ENCODE measurements around the gene ASAP2.

Gene ASAP2

GRCh38 chr2:9359463-9359862 lies 152.9 kb downstream of the ASAP2 start:
- no peak for DNase-seq

GRCh38 chr2:9360110-9360509 lies 153.5 kb downstream of the ASAP2 start:
- DNase-seq = no peak

- DNase-seq = no peak
These were observed 154.1 kb downstream of the ASAP2 start for GRCh38 chr2:9360701-9361100.

GRCh38 chr2:9364373-9364772 lies 157.8 kb downstream of the ASAP2 start:
- DNase-seq = no peak

- no peak for DNase-seq
These were observed 158.3 kb downstream of the ASAP2 start for GRCh38 chr2:9364791-9365497.

- no peak for DNase-seq
These were observed 158.9 kb downstream of the ASAP2 start for GRCh38 chr2:9365498-9366019.

- no peak for DNase-seq
These were observed 159.4 kb downstream of the ASAP2 start for GRCh38 chr2:9366026-9366425.

GRCh38 chr2:9370746-9371145 lies 164.1 kb downstream of the ASAP2 start:
- DNase-seq = peak; percentile 51

GRCh38 chr2:9373047-9373446 lies 166.4 kb downstream of the ASAP2 start:
- DNase-seq = no peak

- no peak for DNase-seq
These were observed 166.9 kb downstream of the ASAP2 start for GRCh38 chr2:9373476-9373875.

- no peak for DNase-seq
These were observed 167.6 kb downstream of the ASAP2 start for GRCh38 chr2:9374071-9374730.

GRCh38 chr2:9375857-9376428 lies 169.3 kb downstream of the ASAP2 start:
- DNase-seq = no peak

GRCh38 chr2:9377461-9378097 lies 171.0 kb downstream of the ASAP2 start:
- no peak for DNase-seq

- no peak for DNase-seq
These were observed 172.1 kb downstream of the ASAP2 start for GRCh38 chr2:9378433-9379390.

- no peak for DNase-seq
These were observed 172.8 kb downstream of the ASAP2 start for GRCh38 chr2:9379391-9379755.

GRCh38 chr2:9380702-9381628 lies 174.4 kb downstream of the ASAP2 start:
- DNase-seq = no peak

- DNase-seq = no peak
These were observed 176.1 kb downstream of the ASAP2 start for GRCh38 chr2:9382604-9383235.

- no peak for DNase-seq
These were observed 177.9 kb downstream of the ASAP2 start for GRCh38 chr2:9384521-9384920.

GRCh38 chr2:9385841-9386240 lies 179.2 kb downstream of the ASAP2 start:
- DNase-seq = no peak

GRCh38 chr2:9388199-9388681 lies 181.6 kb downstream of the ASAP2 start:
- DNase-seq = no peak
